WTC11 (cell line): ENCODE results near the gene WRAP73. TPM values are rescaled to one million over a fixed set of nuclear protein-coding genes. Genes with fewer than 3 reads are reported as not detected.
"Not testable (repeated sequence)": the region's sequence is repeated elsewhere in the genome, so short reads cannot be mapped to it uniquely, and the experiment has no call there.

ENCODE experiments used
- ATAC-seq: fragments of 200-7000 bp; cut with Tn5 transposase; 2 replicates; pipeline ENCODE4 v1.10.0; 2021; ENCODE audit warnings: mild to moderate bottlenecking, moderate library complexity
- CTCF ChIA-PET: fragments of 300-600 bp; sonication (Branson Sonifier 250); formaldehyde crosslinking; loops from one replicate; lab custom pipeline; 2021; ENCODE audit warnings: antibody characterized with exemption; lab: Charles Lee
- POLR2A ChIA-PET: fragments of 350-600 bp; sonication (Branson Sonifier 250); formaldehyde crosslinking; loops from one replicate; lab custom pipeline; 2021; ENCODE audit warnings: antibody characterized with exemption; lab: Charles Lee
- DNase-seq: peaks from one replicate; pipeline ENCODE4 v3.0.0; 2021; ENCODE audit warnings: low spot score
- H3K27ac Mint-ChIP-seq: 2 replicates; pipeline ENCODE4 v1.8.0; 2021; ENCODE audit warnings: mixed read lengths
- H3K27me3 Mint-ChIP-seq: 2 replicates; pipeline ENCODE4 v1.8.0; 2021; ENCODE audit warnings: low read depth, mild to moderate bottlenecking, moderate library complexity, mixed read lengths
- H3K36me3 Mint-ChIP-seq: 2 replicates; pipeline ENCODE4 v1.8.0; 2021; ENCODE audit warnings: mixed read lengths
- H3K4me1 Mint-ChIP-seq: 2 replicates; pipeline ENCODE4 v1.8.0; 2022; ENCODE audit warnings: mixed read lengths
- H3K4me3 Mint-ChIP-seq: 2 replicates; pipeline ENCODE4 v1.8.0; 2021; ENCODE audit warnings: mild to moderate bottlenecking, moderate library complexity, mixed read lengths
- H3K9me3 Mint-ChIP-seq: 2 replicates; pipeline ENCODE4 v1.8.0; 2021; ENCODE audit warnings: mixed read lengths
- CREB1 ChIP-seq: sonication (generic); formaldehyde crosslinking; IDR thresholded peaks from 2 replicates; pipeline ENCODE4 v1.8.0; 2023; ENCODE audit warnings: mild to moderate bottlenecking, missing genetic modification reagents
- ETV6 ChIP-seq: sonication (generic); formaldehyde crosslinking; IDR thresholded peaks from 2 replicates; pipeline ENCODE4 v1.8.1; 2022; ENCODE audit warnings: mild to moderate bottlenecking, missing genetic modification reagents
- FOXK1 ChIP-seq: sonication (generic); formaldehyde crosslinking; IDR thresholded peaks from 2 replicates; pipeline ENCODE4 v1.8.0; 2022; ENCODE audit warnings: mild to moderate bottlenecking, moderate library complexity, missing genetic modification reagents
- FOXP1 ChIP-seq: sonication (generic); formaldehyde crosslinking; IDR thresholded peaks from 2 replicates; pipeline ENCODE4 v1.8.0; 2022; ENCODE audit warnings: missing genetic modification reagents, mild to moderate bottlenecking, moderate library complexity, borderline replicate concordance
- GTF2I ChIP-seq: fragments of 250-450 bp; sonication (Bioruptor Pico); conservative IDR thresholded peaks from 2 replicates; pipeline ENCODE4 v1.4.0; 2021; ENCODE audit warnings: mild to moderate bottlenecking
- HMGXB4 ChIP-seq: sonication (generic); formaldehyde crosslinking; IDR thresholded peaks from 2 replicates; pipeline ENCODE4 v1.8.1; 2023; ENCODE audit warnings: mild to moderate bottlenecking, moderate library complexity, missing genetic modification reagents
- JUN ChIP-seq: sonication (generic); formaldehyde crosslinking; IDR thresholded peaks from 2 replicates; pipeline ENCODE4 v1.8.0; 2023; ENCODE audit warnings: mild to moderate bottlenecking, missing genetic modification reagents
- KAT7 ChIP-seq: sonication (generic); formaldehyde crosslinking; IDR thresholded peaks from 2 replicates; pipeline ENCODE4 v1.8.1; 2023; ENCODE audit warnings: missing genetic modification reagents, mild to moderate bottlenecking, borderline replicate concordance
- MLX ChIP-seq: sonication (generic); formaldehyde crosslinking; IDR thresholded peaks from 2 replicates; pipeline ENCODE4 v1.8.1; 2023; ENCODE audit warnings: mild to moderate bottlenecking, missing genetic modification reagents, moderate library complexity
- NFE2L1 ChIP-seq: sonication (generic); formaldehyde crosslinking; IDR thresholded peaks from 2 replicates; pipeline ENCODE4 v1.8.1; 2023; ENCODE audit warnings: missing genetic modification reagents
- RORB ChIP-seq: fragments of 250-450 bp; sonication (Bioruptor Pico); IDR thresholded peaks from 2 replicates; pipeline ENCODE4 v1.9.0; 2021; ENCODE audit warnings: mild to moderate bottlenecking
- STAT6 ChIP-seq: sonication (generic); formaldehyde crosslinking; conservative IDR thresholded peaks from 2 replicates; pipeline ENCODE4 v1.8.1; 2023; ENCODE audit warnings: mild to moderate bottlenecking, low read depth, missing genetic modification reagents, moderate library complexity
- TEAD4 ChIP-seq: sonication (generic); formaldehyde crosslinking; IDR thresholded peaks from 2 replicates; pipeline ENCODE4 v1.8.0; 2022; ENCODE audit warnings: mild to moderate bottlenecking, missing genetic modification reagents
- ZBTB21 ChIP-seq: sonication (generic); formaldehyde crosslinking; IDR thresholded peaks from 2 replicates; pipeline ENCODE4 v1.8.1; 2023; ENCODE audit warnings: mild to moderate bottlenecking, missing genetic modification reagents, borderline replicate concordance
- ZNF121 ChIP-seq: sonication (generic); formaldehyde crosslinking; IDR thresholded peaks from 2 replicates; pipeline ENCODE4 v1.8.0; 2023; ENCODE audit warnings: missing genetic modification reagents
- ZNF219 ChIP-seq: sonication (generic); formaldehyde crosslinking; IDR thresholded peaks from 2 replicates; pipeline ENCODE4 v1.8.0; 2023; ENCODE audit warnings: missing genetic modification reagents, mild to moderate bottlenecking, borderline replicate concordance
- ZNF425 ChIP-seq: fragments of 250-450 bp; sonication (Bioruptor Pico); conservative IDR thresholded peaks from 2 replicates; pipeline ENCODE4 v1.9.0; 2021; ENCODE audit warnings: mild to moderate bottlenecking
- ZSCAN18 ChIP-seq: fragments of 250-450 bp; sonication (Bioruptor Pico); IDR thresholded peaks from 2 replicates; pipeline ENCODE4 v2.1.2; 2022; ENCODE audit warnings: mild to moderate bottlenecking, moderate library complexity
- total RNA-seq: library from RNA; stranded (reverse); gene quantifications from 3 replicates; pipeline ENCODE4 v1.2.3, GENCODE V29; 2021
- TF ChIP-seq, protein P1 (sequence below): sonication (generic); formaldehyde crosslinking; IDR thresholded peaks from 2 replicates; pipeline ENCODE4 v1.8.0; 2022; ENCODE audit warnings: mild to moderate bottlenecking, missing genetic modification reagents
- TF ChIP-seq, protein P2 (sequence below): sonication (generic); formaldehyde crosslinking; IDR thresholded peaks from 2 replicates; pipeline ENCODE4 v1.8.1; 2022; ENCODE audit warnings: mild to moderate bottlenecking, missing genetic modification reagents, moderate library complexity, borderline replicate concordance

The WRAP73 gene
- total RNA-seq, 1 experiment from 2014 or later = 39.2 TPM

DNA sequence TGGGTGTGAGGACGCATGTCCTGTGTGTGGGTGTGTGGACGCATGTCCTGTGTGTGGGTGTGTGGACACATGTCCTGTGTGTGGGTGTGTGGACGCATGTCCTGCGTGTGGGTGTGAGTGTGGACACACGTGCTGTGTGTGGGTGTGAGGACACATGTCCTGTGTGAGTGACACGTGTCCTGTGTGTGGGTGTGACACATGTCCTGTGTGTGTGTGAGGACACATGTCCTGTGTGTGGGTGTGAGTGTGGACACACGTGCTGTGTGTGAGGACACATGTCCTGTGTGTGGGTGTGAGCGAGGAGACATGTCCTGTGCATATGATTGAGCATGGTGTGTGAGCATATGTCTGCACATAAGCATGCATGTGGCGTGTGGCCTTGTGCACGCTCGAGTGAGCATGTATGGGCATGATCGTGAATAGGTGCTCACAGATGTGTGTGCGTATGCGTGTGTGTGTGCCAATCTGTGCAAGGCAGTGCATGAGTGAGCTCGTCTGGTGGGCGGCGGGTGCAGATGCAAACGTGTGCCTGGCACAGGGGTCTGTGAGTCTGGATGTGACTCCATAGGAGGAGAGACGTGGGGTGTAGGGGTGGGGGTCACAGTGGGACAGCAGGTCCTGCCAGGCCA, 63.8 kb downstream of the WRAP73 start:
- Mint-ChIP-seq H3K4me3 (no peak overlapping the region), H3K27me3 (no peaks in the 10 kb centered on the region), H3K4me1 (0 out of 2 replicates have a peak, but pooled peaks cover 2% of the 10 kb centered on the region), H3K36me3 (no peaks in the 10 kb centered on the region; the same call in 1 of the 2 replicates), H3K9me3 (no peaks in the 10 kb centered on the region), H3K27ac (no peak overlapping the region)
- POLR2A ChIA-PET = no interaction called here
- DNase-seq (no peak), ATAC-seq (no peak)
- no peak for TF ChIP-seq ZSCAN18 (CRISPR knock-in tag)
- TF ChIP-seq ZBTB21 (CRISPR knock-in tag) = no peak
- TF ChIP-seq CREB1 (CRISPR knock-in tag) = no peak
- TF ChIP-seq HMGXB4 (CRISPR knock-in tag) = no peak
- TF ChIP-seq, protein P1, sequence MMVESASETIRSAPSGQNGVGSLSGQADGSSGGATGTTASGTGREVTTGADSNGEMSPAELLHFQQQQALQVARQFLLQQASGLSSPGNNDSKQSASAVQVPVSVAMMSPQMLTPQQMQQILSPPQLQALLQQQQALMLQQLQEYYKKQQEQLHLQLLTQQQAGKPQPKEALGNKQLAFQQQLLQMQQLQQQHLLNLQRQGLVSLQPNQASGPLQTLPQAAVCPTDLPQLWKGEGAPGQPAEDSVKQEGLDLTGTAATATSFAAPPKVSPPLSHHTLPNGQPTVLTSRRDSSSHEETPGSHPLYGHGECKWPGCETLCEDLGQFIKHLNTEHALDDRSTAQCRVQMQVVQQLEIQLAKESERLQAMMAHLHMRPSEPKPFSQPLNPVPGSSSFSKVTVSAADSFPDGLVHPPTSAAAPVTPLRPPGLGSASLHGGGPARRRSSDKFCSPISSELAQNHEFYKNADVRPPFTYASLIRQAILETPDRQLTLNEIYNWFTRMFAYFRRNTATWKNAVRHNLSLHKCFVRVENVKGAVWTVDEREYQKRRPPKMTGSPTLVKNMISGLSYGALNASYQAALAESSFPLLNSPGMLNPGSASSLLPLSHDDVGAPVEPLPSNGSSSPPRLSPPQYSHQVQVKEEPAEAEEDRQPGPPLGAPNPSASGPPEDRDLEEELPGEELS = no peak
- TF ChIP-seq JUN (CRISPR knock-in tag) = no peak
- no peak for TF ChIP-seq TEAD4
- no peak for TF ChIP-seq ETV6 (CRISPR knock-in tag)
- TF ChIP-seq MLX (CRISPR knock-in tag) = no peak
- no peak for TF ChIP-seq FOXP1 (CRISPR knock-in tag)
- TF ChIP-seq ZNF121 (CRISPR knock-in tag) = no peak
- TF ChIP-seq, protein P2, sequence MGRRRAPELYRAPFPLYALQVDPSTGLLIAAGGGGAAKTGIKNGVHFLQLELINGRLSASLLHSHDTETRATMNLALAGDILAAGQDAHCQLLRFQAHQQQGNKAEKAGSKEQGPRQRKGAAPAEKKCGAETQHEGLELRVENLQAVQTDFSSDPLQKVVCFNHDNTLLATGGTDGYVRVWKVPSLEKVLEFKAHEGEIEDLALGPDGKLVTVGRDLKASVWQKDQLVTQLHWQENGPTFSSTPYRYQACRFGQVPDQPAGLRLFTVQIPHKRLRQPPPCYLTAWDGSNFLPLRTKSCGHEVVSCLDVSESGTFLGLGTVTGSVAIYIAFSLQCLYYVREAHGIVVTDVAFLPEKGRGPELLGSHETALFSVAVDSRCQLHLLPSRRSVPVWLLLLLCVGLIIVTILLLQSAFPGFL (CRISPR knock-in tag) = no peak
- TF ChIP-seq GTF2I (CRISPR knock-in tag) = no peak
- no peak for TF ChIP-seq ZNF219 (CRISPR knock-in tag)
- no peak for TF ChIP-seq ZNF425 (CRISPR knock-in tag)
- no peak for TF ChIP-seq RORB (CRISPR knock-in tag)
- no peak for TF ChIP-seq NFE2L1 (CRISPR knock-in tag)
- no peak for TF ChIP-seq KAT7 (CRISPR knock-in tag)
- no peak for TF ChIP-seq FOXK1 (CRISPR knock-in tag)
- TF ChIP-seq STAT6 (CRISPR knock-in tag) = no peak
- CTCF ChIA-PET = interaction anchor here (1.6 kb wide), 1 partner anchor 138 kb away, joined by 6 read pairs; no protein-coding TSS in a partner anchor

- H3K9me3 Mint-ChIP-seq, H3K36me3 Mint-ChIP-seq, H3K4me1 Mint-ChIP-seq, DNase-seq, POLR2A ChIA-PET, ATAC-seq, H3K27me3 Mint-ChIP-seq, CTCF ChIA-PET, H3K27ac Mint-ChIP-seq, H3K4me3 Mint-ChIP-seq: not testable (repeated sequence)
These were observed 64.5 kb downstream of the WRAP73 start for GRCh38 chr1:3585353-3585868.
